ENCODE measurements around the gene PLCB2.

PLCB2 gene

DNA sequence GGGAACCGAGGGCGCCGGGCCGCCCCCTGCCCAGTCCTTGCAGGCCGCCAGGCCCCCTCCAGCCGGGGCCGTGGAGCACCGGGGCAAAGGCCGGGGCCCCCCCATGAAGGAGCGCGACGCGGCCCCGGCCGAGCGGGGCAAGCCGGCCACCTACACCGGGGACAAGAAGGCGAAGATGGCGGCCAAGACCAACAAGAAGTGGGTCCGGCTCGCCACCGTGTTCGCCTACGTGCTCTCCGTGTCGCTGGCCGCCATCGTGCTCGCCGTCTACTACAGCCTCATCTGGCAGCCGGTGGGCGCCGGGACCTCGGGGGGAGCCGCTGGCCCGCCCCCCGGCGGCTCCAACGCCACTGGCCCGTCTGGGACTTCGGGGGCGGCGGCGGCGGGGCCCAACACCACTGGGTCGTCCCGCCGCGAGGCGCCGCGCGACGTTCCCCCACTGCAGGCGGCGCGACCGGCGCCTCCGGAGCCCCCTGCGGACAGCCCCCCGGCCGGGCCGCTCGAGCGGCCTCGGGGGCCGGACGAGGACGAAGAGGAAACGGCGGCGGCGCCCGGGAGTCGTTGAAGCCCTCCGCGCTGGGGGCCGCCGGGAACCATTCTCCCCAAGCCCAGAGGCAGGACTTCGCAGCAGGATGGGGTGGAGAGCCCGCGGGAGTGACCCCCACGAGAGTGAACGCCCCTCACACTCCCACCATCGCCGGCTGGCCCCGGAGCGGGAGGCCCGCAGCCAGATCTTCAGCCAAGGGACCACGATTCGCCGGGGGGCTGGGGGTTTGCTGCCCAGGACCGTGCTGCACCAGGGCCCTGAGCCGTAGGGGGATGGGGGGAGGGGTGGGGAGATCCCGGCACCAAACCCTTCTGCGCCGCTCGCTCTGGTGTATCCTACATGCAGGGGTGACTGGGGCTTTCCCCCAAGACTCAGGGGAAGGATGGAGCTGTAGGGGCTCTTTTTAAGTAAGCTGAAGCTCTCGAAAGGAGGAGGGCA is 16.5 kb upstream of the PLCB2 start:
- DNase-seq: no peak

DNA sequence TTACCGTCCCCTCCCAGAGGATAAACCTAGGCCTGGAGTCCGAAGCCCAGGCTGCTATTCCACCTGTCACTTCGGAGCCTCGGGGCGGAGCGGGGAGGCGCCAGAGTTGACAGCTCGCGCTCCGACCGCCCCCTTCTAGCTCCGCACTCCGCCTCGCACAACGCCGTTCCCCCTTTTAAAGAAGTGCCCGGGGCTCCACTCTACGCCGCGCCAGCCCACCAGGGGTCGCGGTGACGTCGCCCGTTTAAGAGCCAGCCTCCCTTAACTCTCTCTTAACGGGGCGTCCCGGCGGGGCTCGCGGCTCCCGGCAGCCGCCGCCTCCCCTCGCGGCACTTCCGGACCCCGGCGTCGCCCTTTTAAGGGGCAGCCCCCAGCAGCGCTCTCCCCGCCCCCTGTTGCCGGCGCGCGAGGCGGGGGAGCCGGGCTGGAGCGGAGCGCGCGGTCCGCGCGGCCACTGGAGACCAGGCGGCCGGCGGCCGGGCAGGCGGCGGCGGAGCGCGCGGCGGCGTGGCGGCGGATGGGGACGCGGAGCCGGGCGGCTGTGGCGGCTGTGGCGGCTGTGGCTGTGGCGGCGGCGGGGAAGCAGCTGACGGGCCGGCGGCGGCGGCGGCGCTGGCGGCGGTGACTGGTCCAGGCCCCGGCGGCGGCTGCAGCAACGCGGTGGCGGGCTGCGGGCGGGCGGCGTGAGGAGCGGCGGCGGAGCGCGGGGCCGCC is 15.7 kb upstream of the PLCB2 start, which contains the start of gene INAFM2:
Gene INAFM2, plus strand, starts transcription at position 454 of the 714 bp plus-strand sequence. CDS start 364 bp downstream, outside the sequence.
- DNase-seq: peak; percentile 93

- no peak for DNase-seq
Measured at GRCh38 chr15:40322531-40323238, 14.9 kb upstream of the PLCB2 start.

DNA sequence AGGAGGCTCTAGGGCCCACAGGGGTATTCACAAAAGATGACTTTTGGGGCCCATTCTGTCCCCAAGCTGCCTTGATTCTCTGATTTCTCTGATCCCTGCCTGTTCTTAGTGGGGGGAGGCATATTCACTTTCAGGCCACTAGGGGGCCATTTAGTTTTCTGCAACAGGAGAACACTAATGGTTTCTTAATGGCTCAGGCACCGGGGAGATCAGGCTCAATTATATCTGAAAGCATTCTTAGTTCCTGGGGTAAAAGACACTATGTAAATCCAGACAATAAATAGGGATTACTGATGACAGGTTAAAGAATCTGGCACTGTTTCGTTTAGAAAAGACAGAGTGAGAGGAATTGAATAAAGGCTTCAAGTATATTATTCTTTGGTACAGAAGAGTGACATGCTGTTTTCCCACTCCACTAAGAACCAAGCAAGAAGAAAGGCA is 13.2 kb upstream of the PLCB2 start:
- DNase-seq: peak; percentile 73

DNA sequence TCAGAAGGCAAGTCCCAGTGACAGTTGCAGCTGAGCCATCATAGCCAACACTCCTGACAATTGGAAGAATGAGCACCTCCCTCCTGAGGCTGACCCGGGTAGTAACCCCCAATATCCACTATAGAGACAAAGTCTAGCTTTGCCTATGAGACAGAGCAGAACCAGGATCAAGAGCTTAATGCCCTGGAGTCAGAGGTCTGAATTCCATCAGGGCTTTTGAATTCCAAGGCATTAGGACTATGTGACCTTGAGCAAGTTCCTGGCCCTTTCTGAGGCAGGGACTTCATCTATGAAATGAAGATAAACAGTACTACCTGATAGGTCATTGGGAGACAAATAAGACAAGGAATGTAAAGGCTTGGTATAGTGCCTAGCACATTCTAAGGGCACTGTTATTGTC is 12.7 kb upstream of the PLCB2 start:
- no peak for DNase-seq

DNA sequence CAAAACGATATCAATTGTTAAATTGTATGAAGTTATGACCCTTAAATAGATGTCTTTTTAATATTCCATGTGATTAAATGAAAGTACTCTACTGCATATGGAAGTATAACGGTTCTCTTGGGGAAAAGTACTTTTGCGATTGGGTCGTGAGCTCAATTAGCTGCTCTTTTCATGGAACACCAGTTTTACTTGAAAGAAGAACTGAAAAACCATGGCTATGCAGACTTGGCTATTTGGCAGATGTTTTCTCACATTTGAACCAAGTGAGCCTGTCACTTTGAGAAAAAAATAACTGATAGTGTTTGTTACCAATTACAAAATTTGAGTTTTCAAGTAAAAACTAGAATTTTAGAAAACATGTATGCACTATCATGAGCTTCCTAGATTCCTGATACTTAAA is 9.8 kb upstream of the PLCB2 start:
- peak; percentile 40 for DNase-seq

DNA sequence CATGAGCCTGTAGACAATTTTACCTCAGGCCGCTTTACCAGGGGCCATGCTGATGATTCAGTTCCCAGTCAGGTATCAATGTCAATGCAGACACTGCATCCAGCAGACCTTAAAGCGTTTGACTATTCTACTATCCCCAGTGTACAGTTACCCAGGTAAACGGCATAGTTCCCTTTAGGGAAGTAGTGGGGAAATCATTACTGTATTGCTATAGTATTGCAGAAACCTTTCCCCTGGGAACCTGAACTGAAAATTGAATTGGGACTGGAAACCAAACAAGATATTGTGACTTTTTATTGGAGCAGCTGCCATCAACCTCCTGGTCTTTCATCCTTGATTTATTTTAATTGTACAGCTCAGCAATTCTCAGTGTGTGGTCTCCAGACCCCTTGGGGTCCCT is 9.2 kb upstream of the PLCB2 start:
- no peak for DNase-seq

- no peak for DNase-seq
Measured at GRCh38 chr15:40314723-40315276, 7.1 kb upstream of the PLCB2 start.

DNA sequence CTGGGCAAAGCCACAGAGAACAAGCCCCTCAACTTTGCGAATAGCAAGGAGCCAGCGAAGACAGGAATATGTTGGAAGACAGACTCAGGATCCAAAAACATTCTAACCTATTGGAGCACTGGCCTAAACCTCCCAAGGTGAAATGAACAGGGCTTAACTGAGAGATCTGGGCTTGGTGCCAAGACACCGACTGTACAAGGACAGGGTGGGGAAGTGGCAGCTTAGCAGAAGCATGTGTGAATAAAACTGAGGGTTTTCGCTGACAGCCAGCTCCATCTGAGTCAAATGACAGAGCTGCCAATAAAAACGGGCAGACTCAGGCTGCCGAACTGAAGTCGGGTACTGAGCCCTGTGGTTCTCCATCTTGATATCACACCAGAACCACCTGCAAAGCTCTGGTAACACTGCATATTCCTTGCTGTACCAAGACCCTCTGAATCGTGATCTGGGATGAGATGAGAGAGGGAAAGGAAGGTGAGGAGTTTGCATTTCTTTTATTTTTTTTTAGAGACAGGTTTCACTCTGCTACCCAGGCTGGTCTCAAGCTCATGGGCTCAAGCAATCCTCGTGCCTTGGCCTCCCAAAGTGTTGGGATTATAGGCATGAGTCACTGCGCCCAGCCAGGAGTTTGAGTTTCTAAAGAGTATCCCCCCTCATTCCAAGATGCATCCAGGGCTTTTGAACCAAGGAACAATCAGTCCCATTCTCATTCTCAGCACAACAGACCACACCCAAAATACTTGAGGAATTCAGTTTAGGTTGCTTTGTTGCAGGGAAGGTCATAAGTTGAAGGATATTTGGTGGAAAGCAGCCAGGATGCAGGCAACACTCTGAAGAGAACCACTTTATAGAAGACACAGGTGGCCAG is 6.0 kb upstream of the PLCB2 start:
- DNase-seq: peak; percentile 94

- DNase-seq: no peak
Measured at GRCh38 chr15:40312370-40313158, 4.8 kb upstream of the PLCB2 start.

- DNase-seq: no peak
Measured at GRCh38 chr15:40310993-40311392, 3.3 kb upstream of the PLCB2 start.

DNA sequence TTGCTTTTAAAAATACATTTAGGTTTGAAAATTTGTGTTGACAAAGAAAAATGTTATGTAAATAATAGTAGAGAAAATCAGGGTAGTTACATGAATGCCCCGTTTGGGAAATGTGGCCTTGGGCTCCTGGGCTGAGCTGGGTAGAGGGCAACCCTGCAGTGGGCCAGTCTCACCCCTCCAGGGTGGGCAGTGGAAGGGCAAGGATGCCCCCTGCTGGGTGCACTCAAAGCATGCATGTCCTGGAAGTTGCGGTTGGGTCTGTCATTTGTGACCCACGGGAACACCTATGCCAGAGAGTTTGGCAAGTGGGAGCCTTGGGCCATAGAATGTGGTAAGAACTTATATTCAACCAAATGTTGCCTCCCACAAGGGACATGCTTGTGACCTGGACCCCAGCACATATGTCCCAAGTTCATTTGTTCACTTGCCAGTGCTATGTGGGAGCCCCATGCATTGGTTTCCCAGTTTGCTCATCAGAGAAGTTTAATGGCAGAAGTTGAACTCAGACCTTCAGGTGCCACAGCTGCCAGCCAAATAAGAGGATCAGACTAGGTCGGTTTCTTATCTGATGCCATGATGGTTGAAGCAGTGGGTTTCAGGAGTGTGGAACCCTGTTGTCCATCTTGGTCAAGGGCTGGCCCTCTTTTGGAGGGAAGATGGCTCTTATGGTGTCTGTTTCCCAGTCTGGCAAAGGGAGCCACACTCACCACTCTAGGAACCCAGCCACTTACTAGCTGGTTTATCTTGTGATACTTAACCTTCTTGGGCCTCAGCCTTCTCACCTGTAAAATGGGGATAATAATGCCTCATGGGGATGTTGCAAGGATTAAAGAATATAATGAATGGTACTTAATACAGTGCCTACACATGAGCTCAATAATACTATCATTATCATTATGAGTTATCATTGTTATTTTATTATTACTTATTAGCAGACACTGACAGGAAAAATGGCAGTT is 2.5 kb upstream of the PLCB2 start:
- no peak for DNase-seq

- DNase-seq: no peak
Measured at GRCh38 chr15:40309344-40309862, 1.7 kb upstream of the PLCB2 start.

DNA sequence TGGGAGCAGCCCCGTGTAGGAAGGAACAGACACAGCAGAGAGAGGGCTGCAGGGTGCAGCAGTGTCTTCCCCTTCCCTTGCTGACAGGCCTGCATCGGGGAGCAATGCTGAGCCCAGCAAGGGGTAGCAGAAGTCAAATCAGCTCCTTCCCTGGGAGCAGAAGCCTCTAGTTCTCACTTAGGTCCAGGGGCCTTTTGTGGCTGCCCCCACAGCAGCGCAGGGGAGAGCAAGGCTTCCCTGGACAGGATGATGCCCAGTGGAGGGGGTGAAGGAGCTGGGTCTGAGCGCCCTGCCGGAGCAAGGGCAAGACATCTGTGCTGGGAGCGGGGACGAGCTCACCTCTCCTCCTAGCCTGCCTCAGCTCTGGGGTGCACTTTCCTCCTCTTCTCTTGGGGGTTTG is 827 bp downstream of the PLCB2 start:
- DNase-seq: no peak

GRCh38 chr15:40306371-40306770 is 1.4 kb downstream of the PLCB2 start:
- no peak for DNase-seq

DNA sequence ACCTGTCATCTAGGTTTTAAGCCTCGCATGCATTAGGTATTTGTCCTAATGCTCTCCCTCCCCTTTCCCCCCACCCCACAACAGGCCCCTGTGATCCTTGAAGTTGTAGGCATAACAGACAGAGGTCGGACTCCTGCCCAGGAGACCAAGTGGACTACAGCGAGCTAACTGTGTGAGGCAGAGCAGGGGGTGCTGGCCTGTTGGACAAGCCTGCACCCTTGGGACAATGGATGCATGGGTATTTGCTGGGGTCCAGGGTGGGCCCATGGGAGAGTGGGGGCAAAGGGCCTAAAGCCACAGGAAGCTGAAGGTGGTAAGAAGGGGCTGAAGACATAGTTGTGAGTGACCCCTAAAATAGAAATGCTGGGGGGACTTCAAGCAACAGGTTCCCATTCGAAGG is 2.5 kb downstream of the PLCB2 start:
- DNase-seq: no peak

GRCh38 chr15:40303576-40303975 is 4.2 kb downstream of the PLCB2 start:
- no peak for DNase-seq

GRCh38 chr15:40302981-40303380 is 4.8 kb downstream of the PLCB2 start:
- no peak for DNase-seq

DNA sequence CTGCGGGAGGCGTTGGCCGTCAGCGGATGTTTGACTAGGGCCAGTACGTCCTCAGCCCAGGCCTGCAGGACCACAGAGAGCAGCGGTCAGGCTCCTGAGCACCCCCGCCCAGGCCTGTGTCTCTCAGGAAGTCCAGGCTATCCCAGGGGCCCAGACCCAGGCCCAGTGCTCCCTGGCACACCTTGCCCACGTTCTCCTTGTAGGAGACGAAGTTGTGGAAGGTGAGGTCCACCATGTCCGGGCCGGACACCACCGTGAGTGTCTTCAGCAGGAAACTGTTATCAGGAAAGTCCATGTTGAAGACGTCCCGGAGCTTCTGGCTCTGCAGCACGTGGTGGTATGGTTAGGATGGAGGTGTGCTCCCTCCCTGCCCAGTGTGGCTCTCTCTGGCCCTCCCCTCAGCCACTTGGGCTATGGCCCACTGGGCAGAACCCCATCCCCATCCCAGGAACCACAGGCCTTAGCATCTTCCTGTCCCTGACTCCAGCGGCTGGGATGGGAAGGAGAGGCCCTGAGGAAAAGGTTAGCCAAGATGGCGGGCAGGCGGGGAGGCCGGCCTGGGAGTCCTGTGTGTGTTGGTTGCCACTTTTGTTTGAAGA is 5.3 kb downstream of the PLCB2 start:
- no peak for DNase-seq

Data from RPMI8226 (cell line).